ENCODE data around the gene OR2F2.

The OR2F2 gene, protein sequence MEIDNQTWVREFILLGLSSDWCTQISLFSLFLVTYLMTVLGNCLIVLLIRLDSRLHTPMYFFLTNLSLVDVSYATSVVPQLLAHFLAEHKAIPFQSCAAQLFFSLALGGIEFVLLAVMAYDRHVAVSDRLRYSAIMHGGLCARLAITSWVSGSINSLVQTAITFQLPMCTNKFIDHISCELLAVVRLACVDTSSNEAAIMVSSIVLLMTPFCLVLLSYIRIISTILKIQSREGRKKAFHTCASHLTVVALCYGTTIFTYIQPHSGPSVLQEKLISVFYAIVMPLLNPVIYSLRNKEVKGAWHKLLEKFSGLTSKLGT
- total RNA-seq = 0 reads per million in 3 experiments

GRCh38 chr7:143934526-143935325 lies at the start of gene OR2F2:
OR2F2 (plus strand) TSS chr7:143935233; CDS start chr7:143935233, 0 bp downstream.
- DNase-seq = no peak

- no peak for DNase-seq
Observed at GRCh38 chr7:143885951-143886350, 49.1 kb upstream of the OR2F2 start.

DNA sequence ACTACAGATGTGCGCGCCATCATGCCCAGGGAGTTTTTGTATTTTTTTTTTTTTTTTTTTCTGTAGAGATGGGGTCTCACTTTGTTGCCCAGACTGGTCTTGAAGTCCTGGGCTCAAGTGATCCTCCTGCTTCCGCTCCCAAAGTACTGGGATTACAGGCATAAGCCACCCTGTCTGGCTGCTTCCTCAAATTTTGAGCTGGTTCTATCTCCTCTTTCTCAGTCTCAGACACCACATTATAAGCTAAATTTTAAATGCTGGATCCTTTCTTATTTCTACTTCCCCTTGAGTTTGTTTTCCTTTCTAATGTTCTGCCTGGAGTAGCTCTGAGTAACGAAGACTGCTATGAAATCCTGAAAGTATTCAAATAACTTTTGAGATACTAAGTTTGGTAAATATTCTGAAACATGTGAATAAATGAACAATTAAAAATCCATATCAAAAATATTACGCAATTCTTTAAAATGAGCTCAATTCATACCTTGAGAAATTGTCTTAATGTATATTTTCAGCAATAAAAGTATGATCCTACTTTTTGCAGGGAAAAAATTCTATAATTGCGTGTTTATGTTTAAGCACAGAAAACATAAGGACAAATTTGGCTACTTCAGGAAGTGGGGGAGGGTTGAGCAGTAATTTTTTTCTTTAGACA lies 48.1 kb upstream of the OR2F2 start:
- DNase-seq = no peak

DNA sequence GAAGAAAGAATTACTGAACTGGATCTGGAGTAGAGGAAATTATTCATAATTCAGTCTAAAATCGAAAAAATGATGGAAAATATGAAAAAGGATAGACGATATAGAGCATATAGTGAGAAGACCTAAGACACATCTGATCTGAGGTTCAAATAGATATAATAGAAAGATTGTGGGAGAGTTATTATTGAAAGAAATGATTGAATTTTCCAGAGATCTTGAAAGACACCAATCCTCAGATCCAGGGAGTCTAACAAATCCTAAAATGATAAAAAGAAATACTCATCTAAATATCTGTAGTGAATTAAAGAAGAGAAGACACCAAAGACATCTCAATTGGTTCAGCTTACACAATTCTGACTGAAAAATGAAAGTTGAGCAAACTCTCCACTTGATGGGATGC lies 46.0 kb upstream of the OR2F2 start:
- DNase-seq = no peak

- no peak for DNase-seq
Observed at GRCh38 chr7:143890558-143890957, 44.5 kb upstream of the OR2F2 start.

DNA sequence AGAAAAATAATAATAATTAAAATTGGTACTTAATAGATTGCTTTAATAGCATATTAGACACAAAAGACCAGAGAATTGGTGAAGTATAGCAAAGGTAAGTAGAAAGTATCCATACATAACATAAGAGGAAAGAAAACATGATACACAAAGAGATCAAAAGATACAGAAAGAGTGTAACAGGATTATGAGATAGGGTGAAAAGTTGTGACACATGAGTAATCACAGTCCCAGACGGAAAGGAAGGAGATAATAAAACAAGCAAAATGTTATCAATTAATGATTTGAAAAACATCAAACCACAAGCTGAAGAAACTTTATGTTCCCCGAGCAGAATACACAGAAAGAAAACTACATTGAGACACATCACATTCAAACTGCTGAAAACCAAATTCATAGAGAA lies 43.6 kb upstream of the OR2F2 start:
- no peak for DNase-seq

GRCh38 chr7:143892527-143893300 lies 42.3 kb upstream of the OR2F2 start:
- peak; percentile 18 for DNase-seq

DNA sequence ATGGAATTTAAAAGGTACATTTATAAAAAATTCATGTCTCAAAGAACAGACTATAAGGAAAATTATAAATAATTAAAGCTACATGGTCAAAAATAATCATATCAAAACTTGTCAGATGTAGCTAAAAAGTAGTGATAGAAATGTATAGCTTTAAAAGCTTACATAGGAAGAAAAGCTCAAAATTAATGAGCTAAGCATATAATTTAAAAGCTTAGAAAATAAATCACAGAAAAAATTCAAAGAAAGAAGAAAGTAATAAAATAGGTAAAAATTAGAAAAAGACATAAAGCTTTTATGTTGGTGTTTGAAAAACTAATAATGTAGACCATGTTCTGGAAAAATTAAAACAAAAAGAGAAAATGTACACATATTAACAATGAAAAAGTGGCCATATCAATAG lies 38.4 kb upstream of the OR2F2 start:
- no peak for DNase-seq

- no peak for DNase-seq
Observed at GRCh38 chr7:143898810-143899209, 36.2 kb upstream of the OR2F2 start.

DNA sequence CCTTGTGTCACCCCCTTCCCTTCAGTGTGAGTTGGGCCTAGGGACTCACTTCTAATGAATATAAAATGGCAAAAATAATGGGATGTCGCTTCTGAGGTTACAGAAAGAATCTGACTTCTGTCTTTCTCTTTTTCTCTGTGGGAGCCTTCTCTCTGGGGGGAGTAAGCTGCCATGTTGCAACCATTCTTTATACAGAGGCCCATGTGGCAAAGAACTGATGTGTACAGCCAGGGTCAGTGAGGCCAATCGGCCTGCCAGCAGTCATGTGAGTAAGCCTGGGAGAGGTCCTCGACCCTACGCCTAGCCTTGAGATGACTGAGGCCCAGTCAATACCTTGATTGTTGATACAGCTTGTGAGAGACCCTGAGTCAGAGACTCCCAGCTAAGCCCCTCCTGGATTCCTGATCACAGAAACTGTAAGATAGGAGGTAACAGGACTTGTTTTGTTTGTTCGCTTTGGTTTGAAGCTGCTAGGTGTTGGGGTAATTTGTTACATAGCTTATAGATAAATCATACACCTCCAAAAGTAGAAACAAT lies 34.7 kb upstream of the OR2F2 start:
- DNase-seq = no peak

- DNase-seq = no peak
Observed at GRCh38 chr7:143901332-143901667, 33.7 kb upstream of the OR2F2 start.

DNA sequence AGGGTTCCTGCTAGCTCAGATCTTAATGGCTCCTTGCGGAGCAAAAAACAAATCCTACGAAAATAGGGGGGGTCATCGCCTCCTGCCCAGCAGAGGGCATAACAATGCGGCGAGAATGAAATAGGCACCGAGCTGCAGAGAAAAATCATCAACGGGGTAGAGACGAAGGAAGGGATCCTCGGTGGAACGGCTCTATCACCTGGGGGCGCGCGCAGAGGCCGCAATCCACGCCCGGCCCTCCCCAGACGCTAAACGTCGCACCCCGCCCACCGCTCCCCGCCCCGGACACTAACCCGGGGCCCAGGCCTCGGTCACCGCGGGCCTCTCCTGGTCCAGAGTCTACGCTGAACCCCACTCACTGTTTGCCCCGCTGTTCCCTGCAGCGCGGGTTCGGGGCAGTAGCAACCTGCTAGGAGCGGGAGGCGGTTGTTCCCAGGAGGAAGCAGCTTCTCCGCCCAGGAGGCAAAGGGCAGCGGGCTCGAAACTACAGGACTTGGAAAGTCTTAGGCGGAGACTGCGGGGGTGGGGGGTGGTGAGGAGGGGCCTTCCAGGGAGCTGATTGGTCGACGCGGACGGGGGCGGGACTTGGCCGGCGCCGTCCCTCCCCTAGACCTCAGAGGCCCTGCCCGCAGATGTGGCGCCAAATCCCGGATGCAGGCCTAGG lies 33.2 kb upstream of the OR2F2 start, which contains the start of gene TCAF1:
Gene TCAF1 (minus strand): TSS at position 509 of the 664 bp plus-strand sequence. CDS start 25,568 bp downstream, outside the sequence.
- peak; percentile 81 for DNase-seq

GRCh38 chr7:143902332-143902899 lies 32.6 kb upstream of the OR2F2 start:
- DNase-seq = no peak

DNA sequence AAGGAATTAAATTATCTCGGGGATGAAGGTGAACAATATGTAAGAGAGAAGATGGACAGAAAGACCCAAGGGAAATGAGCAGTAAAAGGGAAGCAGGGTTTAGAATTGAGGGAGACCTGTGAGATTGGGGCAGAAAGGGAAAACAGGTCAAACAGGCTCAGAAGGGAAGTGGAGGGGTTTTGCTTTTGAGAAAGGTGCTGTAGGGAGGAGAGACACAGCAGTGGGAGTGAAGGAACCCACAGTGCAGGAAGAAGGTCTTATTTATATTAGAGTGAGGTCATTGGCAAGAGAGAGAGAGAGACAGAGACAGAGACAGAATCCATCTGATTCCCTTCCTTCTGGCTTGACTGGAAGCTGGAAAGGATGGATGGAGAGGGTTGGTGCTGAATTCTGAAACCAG lies 29.5 kb upstream of the OR2F2 start:
- no peak for DNase-seq

DNA sequence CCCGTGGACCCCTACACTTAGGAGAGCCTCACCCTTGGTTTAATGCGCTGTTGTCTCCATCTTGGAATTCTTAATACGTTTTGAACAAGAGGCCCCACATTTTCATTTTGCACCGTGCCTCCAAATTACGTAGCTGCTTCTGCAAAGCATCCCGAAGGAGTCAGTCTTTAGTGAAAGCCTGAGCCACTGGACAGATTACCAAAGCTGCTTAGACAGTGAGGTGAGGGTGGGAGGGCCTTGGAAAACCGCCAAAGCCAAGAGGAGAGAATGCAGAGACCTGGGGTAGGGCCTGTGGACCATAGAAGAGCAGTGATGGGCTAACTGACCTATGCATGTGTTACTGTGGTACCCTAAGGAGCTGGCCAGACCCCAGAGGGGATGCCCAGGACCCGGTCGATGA lies 28.9 kb upstream of the OR2F2 start:
- DNase-seq = no peak

- no peak for DNase-seq
Observed at GRCh38 chr7:143906895-143907294, 28.1 kb upstream of the OR2F2 start.

GRCh38 chr7:143908120-143908519 lies 26.9 kb upstream of the OR2F2 start:
- DNase-seq = no peak

DNA sequence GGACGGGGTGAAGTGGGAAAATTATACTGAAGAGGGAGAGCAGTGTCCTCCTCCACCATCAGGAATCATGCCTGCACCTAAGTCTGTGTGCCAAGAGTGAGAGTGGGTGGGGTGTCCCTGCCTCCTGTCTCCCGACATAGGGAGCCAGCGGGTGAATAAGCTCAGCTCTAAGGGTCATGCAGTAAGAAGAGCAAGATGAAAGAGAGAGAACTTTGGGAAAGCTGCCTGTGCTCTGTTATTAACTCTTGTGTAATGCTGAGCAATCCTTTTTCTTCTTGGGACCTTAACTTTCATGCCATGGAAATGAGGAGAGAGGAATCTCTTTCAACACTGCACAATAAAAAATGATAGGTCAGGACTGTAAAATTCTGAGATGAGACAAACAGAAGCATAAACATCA lies 25.2 kb upstream of the OR2F2 start:
- DNase-seq = no peak

DNA sequence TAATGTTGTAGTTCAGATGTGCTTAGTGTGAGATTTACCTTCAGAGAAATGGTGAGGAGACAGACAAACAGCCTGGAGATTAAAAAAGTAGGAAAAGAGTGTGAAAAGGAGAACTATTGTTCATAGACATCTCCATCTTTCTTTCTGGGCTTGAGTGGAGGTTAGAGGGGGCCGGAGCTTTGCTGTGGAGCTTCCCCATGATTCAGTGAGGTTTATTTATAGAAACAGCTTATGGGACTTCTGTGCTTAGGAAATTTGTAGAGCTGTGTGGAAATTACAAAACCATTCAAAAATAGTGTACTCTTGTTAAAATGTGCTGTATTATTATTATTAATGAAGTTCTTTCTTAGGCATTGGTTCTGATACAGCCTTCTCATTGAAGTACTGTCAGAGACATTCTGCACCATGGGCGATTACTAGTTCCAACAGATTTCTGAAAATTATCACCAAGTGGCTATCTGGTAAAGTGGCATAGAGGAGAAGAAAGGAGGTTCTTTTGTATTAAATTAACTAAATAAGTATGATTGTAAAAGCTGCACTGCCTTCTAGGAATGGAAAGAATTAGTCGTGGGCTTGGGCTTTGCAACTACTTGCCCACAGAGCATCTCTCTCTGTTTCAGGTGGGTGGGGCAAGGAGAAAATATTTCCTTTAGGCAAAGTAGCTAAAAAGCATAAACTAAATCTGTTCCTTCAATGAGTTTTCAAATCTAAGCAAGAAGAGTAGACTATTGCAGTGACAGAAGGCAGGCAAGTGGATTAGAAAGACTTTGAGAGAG lies 24.4 kb upstream of the OR2F2 start:
- no peak for DNase-seq

GRCh38 chr7:143913945-143914615 lies 21.0 kb upstream of the OR2F2 start:
- DNase-seq = no peak

Measured in central memory CD4-positive, alpha-beta T cell (primary cell).